SH-SY5Y (cell line): ENCODE data around the gene RNU7-1.

Source experiments
- GATA2 ChIP-seq: IDR thresholded peaks from 2 replicates; pipeline ENCODE4 v1.6.1; 2011; ENCODE audit warnings: mild to moderate bottlenecking, low read depth, low read length
- GATA3 ChIP-seq: IDR thresholded peaks from 2 replicates; pipeline ENCODE4 v1.6.1; 2011; ENCODE audit warnings: low read depth, mild to moderate bottlenecking, low read length, moderate library complexity

GRCh38 chr12:6965026-6965661 is 21.5 kb downstream of the RNU7-1 start:
- no peak for TF ChIP-seq GATA3
- no peak for TF ChIP-seq GATA2
